Stomach smooth muscle (tissue), 2 donors: ENCODE data around the gene DVL1.

Source experiments
- H3K27ac ChIP-seq: one replicate; pipeline ENCODE4 v1.7.0; 2013; ENCODE audit warnings: mild to moderate bottlenecking, low read length, inconsistent platforms
- H3K27me3 ChIP-seq, 2 donors: one replicate each; pipeline ENCODE4 v1.7.0; 2013; ENCODE audit warnings: low read length in 2 of 2; ENCODE audit not compliant: insufficient read depth in 2 of 2, control insufficient read depth in 1 of 2
- H3K36me3 ChIP-seq, 2 donors: one replicate each; pipeline ENCODE4 v1.7.0; 2013; ENCODE audit warnings: low read length in 2 of 2; ENCODE audit not compliant: control insufficient read depth in 2 of 2, insufficient read depth in 2 of 2
- H3K4me1 ChIP-seq: one replicate; pipeline ENCODE4 v1.7.0; 2013; ENCODE audit warnings: low read length; ENCODE audit not compliant: control insufficient read depth, insufficient read depth
- H3K4me3 ChIP-seq, 2 donors: one replicate each; pipeline ENCODE4 v1.7.0; 2013; ENCODE audit warnings: low read length in 2 of 2
- H3K9ac ChIP-seq, 2 donors: one replicate each; pipeline ENCODE4 v1.7.0; 2013; ENCODE audit warnings: low read length in 2 of 2, mild to moderate bottlenecking in 1 of 2
- H3K9me3 ChIP-seq, 2 donors: one replicate each; pipeline ENCODE4 v1.7.0; 2013; ENCODE audit warnings: low read length in 2 of 2; ENCODE audit not compliant: control insufficient read depth in 2 of 2
- donor health status: healthy.
- donor health status: Pancreatic carcinoma.

Gene DVL1

DNA sequence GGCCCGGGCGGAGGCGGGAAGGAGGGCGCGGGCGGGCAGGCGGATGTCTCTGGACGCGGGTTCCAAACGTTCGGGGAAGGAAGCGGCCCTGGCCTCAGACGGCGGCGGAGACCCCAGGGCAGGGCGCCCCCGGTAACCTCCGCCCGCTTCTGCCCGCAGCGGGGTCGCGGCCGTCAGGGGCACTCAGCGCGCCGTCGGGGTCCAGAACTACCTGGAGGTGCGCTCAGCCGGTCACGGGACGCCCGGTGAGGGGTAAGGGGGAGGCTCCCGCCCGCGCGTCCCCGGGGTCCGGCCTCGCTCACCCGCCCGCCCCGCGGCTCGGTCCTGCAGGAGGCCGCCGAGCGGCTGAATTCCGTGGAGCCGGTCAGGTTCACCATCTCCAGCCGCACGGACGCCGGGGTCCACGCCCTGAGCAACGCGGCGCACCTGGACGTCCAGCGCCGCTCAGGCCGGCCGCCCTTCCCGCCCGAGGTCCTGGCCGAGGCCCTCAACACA, 40.4 kb downstream of the DVL1 start:
- H3K9me3 ChIP-seq = no peaks in the 10 kb centered on the region
- peaks cover 15 to 19% of the 10 kb centered on the region in 2 donors for H3K36me3 ChIP-seq
- peaks cover 51% of the 10 kb centered on the region for H3K4me1 ChIP-seq
- no peaks in the 10 kb centered on the region for H3K27me3 ChIP-seq
- H3K4me3 ChIP-seq = peak overlapping the region; percentile 55 to 77
- peak overlapping the region; percentile 77 for H3K27ac ChIP-seq
- peak overlapping the region; percentile 68 to 73 for H3K9ac ChIP-seq

DNA sequence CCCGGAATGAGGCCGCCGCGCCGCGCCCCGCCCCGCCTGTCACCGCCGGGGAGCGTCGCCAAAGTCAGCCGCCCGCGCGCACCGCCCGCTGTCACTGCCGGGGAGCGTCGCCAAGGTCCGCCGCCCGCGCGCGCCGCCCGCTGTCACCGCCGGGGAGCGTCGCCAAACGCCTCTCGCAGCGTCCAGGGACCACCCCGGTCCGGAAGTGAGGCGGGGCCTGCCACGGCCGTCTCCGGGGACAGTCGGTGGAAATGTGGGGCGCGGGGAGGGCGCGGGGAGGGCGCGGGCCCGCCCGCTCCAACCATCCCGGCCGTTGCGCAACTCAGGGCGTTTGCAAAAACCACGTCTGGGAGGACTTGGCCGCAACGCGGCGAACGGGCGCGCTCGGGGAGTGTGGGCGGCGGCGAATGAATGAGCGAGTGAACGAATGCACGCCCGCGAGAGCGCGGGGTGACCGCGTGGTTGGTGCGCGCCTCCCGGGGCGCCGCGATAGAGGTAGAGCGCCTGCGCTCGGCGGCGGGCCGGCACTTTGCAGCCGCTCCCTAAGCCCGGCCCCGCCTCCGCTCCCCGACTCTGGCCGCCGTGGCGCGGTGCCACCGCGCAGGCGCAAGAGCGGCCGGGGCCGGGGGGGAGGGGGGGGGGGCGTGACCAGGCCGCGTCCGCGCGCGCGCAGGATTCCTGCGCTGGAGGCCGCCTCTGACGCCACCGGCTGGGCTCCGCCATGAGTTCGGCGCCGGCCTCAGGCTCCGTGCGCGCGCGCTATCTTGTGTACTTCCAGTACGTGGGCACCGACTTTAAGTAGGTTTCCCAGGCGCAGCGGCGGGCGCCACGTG, 41.1 kb downstream of the DVL1 start, which contains the start of the genes ACAP3 and PUSL1:
ACAP3 (minus strand) TSS at position 8 of the 833 bp plus-strand sequence. CDS start 115 bp downstream, outside the sequence.
PUSL1 (plus strand) TSS at position 675 of the 833 bp plus-strand sequence; CDS start at position 722, 47 bp downstream.
- H3K4me1 ChIP-seq = peaks cover 57% of the 10 kb centered on the region
- peak within 1 kb of the TSS; percentile 68 to 73 for H3K9ac ChIP-seq

DNA sequence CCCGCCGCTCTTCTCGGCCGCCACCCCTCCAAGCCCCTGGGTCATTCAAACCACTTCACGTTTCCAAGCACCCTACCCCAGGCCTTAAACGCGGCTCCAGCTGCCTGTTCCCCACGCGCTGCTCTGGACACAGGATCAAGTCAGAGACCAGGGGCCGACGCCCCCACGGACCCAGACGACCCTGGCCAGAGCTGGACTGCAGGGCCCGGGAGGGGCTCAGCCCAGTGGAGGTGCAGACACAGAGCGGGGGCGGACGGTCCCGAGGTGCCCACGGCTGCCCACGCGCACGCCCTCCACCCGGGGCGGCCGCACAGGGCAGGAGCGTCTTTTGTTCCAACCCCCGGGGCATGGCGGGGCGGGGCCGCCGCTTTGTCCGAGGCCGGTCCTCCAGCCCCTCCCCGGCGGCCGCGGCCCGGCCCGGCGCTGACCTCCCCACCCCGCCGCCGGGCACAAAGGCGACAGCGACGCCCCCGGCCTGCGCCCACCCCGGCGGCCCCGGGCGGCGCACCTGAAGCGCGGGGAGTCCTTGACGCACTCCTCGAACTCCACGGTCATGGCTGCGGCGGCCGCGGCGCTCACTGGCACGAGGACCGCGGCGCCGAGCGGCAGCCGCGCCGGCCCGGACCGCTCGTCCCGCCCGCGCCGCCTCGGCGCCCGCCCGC, 41.8 kb downstream of the DVL1 start:
- Histone ChIP-seq H3K4me1 (peaks cover 57% of the 10 kb centered on the region), H3K36me3 (peaks cover 6 to 10% of the 10 kb centered on the region in 2 donors), H3K9me3 (no peaks in the 10 kb centered on the region), H3K4me3 (peak overlapping the region; percentile 75 to 83), H3K27ac (peak overlapping the region; percentile 37), H3K27me3 (no peaks in the 10 kb centered on the region), H3K9ac (peak overlapping the region; percentile 33 to 51)

More for the DNA sequence above, 41.1 kb downstream of the DVL1 start, which contains the start of the genes ACAP3 and PUSL1:
- H3K27ac ChIP-seq = peak within 1 kb of the TSS; percentile 77
- no peaks in the 10 kb centered on the region for H3K27me3 ChIP-seq
- H3K36me3 ChIP-seq = peaks cover 10 to 13% of the 10 kb centered on the region in 2 donors
- H3K4me3 ChIP-seq = peak within 1 kb of the TSS; percentile 75 to 83
- H3K9me3 ChIP-seq = no peaks in the 10 kb centered on the region

DNA sequence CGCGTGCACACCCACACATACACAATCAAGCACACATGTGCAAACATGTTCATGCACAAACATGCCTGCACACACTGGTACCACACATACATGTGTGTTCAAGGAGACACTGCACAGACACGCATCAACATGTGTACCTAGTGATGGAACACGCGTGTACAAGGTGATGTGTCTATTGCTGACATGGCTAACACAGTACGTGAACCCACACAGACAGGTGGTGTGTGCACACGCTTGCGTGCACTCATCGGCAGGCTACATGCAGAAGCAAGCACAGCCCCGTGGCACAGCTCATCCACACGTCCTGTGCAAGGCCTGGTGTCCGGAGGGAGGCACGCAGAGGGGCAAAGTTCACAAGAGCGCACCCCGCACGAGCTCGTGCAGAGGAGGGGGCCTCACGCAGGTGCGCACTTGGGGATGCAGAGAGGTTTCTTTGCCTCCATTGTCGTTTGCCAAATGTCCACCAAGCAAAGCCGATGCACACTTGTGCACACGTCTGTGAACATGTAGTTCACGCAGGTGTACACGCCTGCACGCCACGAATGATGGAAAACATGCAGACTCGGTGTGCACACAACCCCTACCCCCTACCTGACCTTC, 42.5 kb downstream of the DVL1 start:
- H3K4me3 ChIP-seq = peak overlapping the region; percentile 75 to 83
- H3K9me3 ChIP-seq = no peaks in the 10 kb centered on the region
- H3K27ac ChIP-seq = no peak overlapping the region
- peaks cover 5 to 9% of the 10 kb centered on the region in 2 donors for H3K36me3 ChIP-seq
- peak overlapping the region; percentile 37 to 51 for H3K9ac ChIP-seq
- H3K4me1 ChIP-seq = peaks cover 57% of the 10 kb centered on the region
- no peaks in the 10 kb centered on the region for H3K27me3 ChIP-seq

DNA sequence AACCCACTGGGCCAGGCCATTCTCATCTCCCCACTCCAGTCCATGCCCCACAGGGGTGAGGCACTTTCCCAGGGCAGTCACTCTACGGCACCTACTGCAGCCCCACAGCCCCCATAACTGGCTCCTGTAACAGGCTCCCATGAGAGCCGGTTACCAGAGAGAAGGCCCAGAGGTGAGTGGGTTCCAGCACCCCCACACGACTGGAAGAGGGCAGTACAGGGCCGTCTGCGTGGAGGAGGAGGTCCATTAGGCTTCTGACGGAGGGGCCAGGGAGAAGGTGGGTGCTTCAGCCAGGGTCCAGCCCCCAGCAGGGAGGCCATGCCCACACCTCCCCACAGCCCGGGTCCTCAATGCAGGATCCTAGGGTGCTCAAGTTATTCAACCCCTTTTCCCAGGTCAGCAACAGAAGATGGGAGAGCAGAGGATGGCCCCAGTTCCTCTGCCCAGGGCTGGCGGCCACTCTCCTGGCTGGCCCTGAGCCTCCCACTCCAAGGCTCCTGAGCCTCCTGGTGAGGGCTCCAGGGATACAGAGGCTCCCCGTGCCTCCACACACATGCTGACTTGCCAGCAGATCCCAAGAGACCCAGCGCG, 43.1 kb downstream of the DVL1 start:
- H3K4me1 ChIP-seq = peaks cover 57% of the 10 kb centered on the region
- H3K36me3 ChIP-seq = peaks cover 0 to 3% of the 10 kb centered on the region in 2 donors
- no peaks in the 10 kb centered on the region for H3K27me3 ChIP-seq
- H3K27ac ChIP-seq = peak overlapping the region; percentile 71
- H3K4me3 ChIP-seq = peak overlapping the region; percentile 75 to 83
- H3K9ac ChIP-seq = peak overlapping the region; percentile 37 to 51
- H3K9me3 ChIP-seq = no peaks in the 10 kb centered on the region

DNA sequence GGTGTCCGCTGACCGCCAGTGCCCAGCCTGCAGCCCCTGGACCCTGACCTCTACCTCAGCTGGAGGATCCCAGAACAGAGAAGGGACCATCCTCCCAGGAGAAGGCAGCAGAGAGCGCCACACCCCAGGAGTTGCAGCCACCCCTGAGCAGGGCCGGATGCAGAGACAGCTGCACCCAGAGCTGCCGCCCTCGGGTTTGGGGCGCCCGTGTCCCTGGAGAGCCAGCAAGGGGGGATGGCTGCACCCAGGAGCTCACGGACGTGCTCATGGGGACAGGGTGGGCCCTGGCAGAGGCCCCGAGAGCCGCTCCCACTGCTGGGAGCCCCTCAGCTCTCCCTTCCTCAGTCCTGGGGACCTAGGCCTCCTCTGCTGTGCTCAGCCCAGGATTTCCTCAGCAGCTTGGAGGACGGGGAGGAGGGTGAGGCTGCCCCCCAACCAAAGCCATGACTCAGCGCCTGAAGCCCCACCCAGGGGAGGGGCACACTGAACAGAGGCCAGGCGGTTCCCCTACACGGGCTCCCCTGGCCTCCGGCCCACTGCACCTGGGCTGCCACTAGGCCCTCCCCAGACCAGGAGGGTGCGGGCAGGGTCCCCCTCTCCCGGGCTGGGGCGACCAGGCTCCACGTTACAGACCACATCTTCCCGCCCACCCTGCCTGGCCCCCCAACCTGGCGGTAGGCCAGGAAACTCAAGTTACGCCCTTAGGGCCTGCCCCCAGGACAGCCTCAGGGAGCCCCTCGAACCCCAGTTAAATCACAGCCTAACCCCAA, 43.7 kb downstream of the DVL1 start:
- Histone ChIP-seq H3K4me3 (peak overlapping the region; percentile 75 to 83), H3K4me1 (peaks cover 57% of the 10 kb centered on the region), H3K9ac (peak overlapping the region; percentile 71 to 76), H3K27ac (peak overlapping the region; percentile 71), H3K9me3 (no peaks in the 10 kb centered on the region), H3K27me3 (no peaks in the 10 kb centered on the region), H3K36me3 (no peaks in the 10 kb centered on the region)

DNA sequence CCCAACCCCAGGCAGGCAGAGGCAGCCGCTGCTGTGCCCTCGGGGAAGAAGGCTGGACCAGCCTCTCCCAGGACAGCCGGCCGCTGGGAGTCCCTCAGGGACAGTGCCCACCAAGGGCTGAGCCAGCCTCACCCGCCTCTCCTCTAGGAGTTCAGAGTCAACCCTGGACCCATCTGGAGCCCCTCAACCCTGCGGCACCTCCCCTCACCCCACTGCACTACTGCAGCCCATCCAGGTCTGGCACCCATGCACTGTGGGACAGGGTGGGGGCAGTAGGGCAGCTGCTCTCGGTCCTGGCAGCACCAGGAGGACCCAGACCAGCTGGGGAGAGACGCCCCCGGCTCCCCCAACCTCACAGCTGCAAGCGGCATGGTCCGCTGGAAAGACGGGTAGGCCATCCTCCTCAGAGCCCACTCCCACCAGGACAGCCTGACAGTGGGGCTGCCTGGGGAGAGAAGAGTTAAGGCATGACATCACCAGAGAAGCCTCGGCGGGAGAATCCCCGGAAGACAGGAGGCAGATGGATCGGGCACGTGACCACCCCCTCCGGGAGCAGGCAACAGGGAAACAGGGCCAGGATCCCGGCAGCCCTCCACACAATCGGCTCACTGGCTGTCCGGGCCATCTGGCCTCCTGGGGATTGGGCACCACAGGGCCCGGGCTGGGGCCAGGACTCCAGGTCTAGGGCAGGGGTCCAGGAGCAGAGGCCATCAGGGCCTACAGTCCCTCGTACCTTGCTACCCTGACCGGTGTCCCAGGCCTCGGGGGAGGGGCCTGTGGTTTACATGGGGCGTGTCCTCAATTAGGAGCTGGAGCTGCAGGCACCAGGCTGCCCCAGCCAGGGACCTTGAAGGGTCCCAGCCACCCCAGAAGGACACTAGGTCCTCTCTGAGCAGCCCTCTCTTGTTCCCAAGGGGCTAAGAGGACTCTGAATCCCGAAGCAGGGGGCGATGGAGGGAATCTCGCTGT, 44.6 kb downstream of the DVL1 start:
- no peaks in the 10 kb centered on the region for H3K36me3 ChIP-seq
- peaks cover 51% of the 10 kb centered on the region for H3K4me1 ChIP-seq
- H3K27me3 ChIP-seq = no peaks in the 10 kb centered on the region
- peak overlapping the region; percentile 74 to 83 for H3K4me3 ChIP-seq
- peak overlapping the region; percentile 71 for H3K27ac ChIP-seq
- no peaks in the 10 kb centered on the region for H3K9me3 ChIP-seq
- peak overlapping the region; percentile 71 to 76 for H3K9ac ChIP-seq

DNA sequence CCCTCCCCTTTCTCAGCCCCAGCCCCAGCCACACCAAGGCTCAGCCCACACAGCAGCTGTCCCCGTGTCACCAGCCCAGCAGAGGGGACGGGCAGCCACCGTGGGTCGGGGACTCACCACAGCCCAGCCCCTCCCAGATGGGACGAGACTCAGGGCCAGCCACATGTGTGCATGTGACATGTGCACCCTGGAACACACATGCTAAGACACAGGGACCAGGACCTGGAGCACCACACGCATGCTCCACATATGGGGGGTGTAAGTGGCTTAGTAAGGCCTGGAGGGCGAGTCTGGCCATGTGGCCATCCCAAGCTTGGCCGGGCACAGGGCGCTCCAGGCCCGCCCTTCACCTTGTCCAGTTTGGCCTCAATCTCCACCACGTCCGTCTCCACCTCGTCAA, 45.5 kb downstream of the DVL1 start:
- Histone ChIP-seq H3K4me3 (peak overlapping the region; percentile 74 to 83), H3K27me3 (no peaks in the 10 kb centered on the region), H3K9ac (no peak overlapping the region), H3K9me3 (no peaks in the 10 kb centered on the region), H3K27ac (no peak overlapping the region), H3K36me3 (no peaks in the 10 kb centered on the region), H3K4me1 (peaks cover 44% of the 10 kb centered on the region)

DNA sequence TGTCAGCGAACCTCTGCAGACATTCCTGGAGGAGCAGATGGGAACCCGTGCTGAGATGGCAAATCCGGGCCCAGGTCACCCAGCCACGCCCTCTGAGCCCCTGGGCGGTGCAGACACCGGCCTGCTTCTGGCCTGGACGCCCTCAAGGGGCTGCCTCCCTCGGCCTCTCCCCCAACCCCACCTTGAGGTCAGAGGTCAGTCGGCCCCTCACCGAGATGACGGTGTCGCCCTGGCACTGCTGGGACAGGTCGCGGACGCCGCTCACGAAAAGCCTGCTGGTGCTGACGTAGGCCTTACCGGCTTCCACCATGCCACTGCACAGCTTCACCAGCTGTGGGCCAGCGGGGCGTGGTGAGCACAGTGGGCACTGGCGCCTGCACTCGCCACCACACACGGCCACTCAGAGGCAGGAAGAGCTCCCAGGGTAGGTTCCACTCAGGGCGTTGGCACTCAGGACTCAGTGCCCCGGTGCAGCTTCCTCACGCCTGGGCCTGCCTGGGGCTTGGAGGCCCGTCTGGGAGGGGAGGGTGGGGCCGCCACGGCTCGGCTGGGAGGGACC, 46.2 kb downstream of the DVL1 start:
- Histone ChIP-seq H3K27me3 (no peaks in the 10 kb centered on the region), H3K9me3 (no peaks in the 10 kb centered on the region), H3K4me3 (no peak overlapping the region), H3K4me1 (peaks cover 45% of the 10 kb centered on the region), H3K27ac (no peak overlapping the region), H3K9ac (no peak overlapping the region), H3K36me3 (no peaks in the 10 kb centered on the region)
